ENCODE data around the gene ANAPC16.
A peak's percentile ranks its signal among the peaks of the same experiment; 100 is the strongest.

The ANAPC16 gene

DNA sequence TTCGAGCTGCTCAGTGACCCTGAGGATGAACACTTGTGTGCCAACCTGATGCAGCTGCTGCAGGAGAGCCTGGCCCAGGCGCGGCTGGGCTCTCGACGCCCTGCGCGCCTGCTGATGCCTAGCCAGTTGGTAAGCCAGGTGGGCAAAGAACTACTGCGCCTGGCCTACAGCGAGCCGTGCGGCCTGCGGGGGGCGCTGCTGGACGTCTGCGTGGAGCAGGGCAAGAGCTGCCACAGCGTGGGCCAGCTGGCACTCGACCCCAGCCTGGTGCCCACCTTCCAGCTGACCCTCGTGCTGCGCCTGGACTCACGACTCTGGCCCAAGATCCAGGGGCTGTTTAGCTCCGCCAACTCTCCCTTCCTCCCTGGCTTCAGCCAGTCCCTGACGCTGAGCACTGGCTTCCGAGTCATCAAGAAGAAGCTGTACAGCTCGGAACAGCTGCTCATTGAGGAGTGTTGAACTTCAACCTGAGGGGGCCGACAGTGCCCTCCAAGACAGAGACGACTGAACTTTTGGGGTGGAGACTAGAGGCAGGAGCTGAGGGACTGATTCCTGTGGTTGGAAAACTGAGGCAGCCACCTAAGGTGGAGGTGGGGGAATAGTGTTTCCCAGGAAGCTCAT is 59.0 kb downstream of the ANAPC16 start:
- H3K4me3 ChIP-seq (ENCODE audit: low read depth, low read length) = peak overlapping the region; percentile 87
- TF ChIP-seq, protein P1, sequence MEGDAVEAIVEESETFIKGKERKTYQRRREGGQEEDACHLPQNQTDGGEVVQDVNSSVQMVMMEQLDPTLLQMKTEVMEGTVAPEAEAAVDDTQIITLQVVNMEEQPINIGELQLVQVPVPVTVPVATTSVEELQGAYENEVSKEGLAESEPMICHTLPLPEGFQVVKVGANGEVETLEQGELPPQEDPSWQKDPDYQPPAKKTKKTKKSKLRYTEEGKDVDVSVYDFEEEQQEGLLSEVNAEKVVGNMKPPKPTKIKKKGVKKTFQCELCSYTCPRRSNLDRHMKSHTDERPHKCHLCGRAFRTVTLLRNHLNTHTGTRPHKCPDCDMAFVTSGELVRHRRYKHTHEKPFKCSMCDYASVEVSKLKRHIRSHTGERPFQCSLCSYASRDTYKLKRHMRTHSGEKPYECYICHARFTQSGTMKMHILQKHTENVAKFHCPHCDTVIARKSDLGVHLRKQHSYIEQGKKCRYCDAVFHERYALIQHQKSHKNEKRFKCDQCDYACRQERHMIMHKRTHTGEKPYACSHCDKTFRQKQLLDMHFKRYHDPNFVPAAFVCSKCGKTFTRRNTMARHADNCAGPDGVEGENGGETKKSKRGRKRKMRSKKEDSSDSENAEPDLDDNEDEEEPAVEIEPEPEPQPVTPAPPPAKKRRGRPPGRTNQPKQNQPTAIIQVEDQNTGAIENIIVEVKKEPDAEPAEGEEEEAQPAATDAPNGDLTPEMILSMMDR (IDR thresholded peaks at IDR 0.05; ENCODE audit: low read depth, low read length) = peak; percentile 60

DNA sequence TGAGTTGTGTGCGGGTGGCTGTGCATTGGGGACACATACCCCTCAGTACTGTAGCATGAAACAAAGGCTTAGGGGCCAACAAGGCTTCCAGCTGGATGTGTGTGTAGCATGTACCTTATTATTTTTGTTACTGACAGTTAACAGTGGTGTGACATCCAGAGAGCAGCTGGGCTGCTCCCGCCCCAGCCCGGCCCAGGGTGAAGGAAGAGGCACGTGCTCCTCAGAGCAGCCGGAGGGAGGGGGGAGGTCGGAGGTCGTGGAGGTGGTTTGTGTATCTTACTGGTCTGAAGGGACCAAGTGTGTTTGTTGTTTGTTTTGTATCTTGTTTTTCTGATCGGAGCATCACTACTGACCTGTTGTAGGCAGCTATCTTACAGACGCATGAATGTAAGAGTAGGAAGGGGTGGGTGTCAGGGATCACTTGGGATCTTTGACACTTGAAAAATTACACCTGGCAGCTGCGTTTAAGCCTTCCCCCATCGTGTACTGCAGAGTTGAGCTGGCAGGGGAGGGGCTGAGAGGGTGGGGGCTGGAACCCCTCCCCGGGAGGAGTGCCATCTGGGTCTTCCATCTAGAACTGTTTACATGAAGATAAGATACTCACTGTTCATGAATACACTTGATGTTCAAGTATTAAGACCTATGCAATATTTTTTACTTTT is 59.7 kb downstream of the ANAPC16 start:
- TF ChIP-seq, protein P1 (IDR thresholded peaks at IDR 0.05; ENCODE audit: low read depth, low read length) = no peak
- peak overlapping the region; percentile 87 for H3K4me3 ChIP-seq (ENCODE audit: low read depth, low read length)

DNA sequence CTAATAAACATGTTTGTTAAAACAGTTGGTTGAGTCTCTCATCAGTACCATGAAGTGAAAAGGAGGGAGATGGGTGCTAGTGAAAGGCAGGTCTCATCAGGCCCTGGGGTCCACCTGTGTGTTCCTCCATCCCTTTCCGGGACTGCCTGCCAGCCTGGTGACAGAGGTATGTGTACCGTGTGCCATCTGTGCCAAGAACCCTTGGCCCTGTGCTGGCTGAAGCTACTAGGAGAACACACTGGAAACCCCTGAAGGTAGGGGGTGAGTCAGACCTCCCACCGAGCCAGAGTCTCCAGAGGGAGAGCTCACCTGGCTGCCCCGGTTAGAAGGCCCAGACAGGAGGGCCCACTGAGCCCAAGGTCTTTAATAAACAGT is 60.2 kb downstream of the ANAPC16 start:
- H3K4me3 ChIP-seq (ENCODE audit: low read depth, low read length) = peak overlapping the region; percentile 87
- TF ChIP-seq, protein P1 (IDR thresholded peaks at IDR 0.05; ENCODE audit: low read depth, low read length) = no peak

DNA sequence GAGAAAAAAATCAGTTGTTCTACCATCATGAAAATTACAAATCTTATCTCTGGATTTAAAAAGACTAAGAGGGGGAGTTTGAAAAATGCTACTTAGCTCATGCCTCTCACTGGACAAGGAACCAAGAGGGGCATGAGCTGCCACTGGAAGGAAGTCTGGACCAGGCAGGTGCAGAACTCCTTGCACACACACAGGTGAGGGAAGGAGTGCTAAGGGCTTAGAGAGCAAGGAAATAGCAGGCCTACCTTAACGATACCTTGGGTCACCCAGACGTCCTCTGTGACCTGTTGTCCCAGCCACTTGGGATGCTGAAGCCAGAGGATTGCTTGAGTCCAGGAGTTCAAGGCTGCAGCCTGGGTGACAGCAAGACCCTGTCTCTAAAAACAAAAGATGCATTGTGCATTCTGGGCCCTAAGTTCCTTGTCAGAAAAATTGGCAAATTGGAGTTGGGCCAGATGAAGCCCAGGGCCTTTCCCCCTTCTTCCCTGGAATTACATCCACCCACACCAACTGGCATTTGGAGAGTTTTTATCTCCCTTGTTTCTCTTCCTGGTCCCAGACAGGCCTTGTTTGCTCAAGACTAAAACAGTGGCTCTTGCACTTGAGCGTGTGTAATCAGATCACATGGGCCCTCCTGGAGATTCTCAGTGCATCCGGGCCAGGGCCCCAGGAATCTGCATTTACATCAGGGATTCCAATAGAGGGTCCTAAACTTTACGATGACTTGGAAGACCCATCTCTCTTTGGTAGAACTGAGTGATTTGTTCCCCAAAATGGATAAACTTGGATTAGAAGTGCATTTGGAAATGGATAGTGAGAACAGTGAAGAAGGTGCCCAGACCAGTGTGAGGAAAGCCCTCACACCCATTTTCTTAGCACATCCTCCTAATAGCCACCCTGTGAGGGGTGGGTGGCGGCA is 60.9 kb downstream of the ANAPC16 start:
- H3K4me3 ChIP-seq (ENCODE audit: low read depth, low read length) = peak overlapping the region; percentile 87
- TF ChIP-seq, protein P1 (IDR thresholded peaks at IDR 0.05; ENCODE audit: low read depth, low read length) = no peak

DNA sequence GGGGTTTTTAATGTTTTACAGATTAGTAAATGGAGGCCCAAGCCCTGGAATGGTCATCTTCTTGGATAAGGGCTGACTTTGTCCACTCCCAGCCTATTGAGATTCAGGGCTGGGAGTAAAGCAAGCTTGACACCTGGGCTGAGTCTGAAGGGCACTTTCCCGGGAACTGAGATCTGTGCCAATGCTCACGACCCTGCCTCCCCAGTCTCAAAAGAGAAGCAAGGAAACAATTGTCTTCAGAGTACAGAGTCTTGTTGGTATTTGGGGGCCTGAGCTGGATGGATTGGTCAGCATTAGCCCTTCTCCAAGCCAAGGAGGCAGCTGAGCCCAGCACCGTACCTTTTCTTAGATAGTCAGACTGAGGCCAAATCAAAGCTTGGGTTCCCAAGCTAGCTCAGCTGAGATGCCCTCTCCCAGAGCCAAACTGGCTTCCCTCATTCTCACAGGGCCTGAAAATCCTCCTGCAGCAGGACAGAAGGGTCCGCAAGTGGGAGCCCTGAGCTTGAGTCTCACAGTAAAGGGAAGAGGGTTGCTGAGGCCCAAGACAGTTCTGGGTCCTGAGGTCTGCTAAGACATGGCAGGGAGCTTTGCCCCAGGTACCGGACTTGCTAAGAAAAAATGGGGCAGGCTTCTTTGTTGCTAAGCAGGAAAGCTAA is 61.7 kb downstream of the ANAPC16 start:
- TF ChIP-seq, protein P1 (IDR thresholded peaks at IDR 0.05; ENCODE audit: low read depth, low read length) = no peak
- no peak overlapping the region for H3K4me3 ChIP-seq (ENCODE audit: low read depth, low read length)

DNA sequence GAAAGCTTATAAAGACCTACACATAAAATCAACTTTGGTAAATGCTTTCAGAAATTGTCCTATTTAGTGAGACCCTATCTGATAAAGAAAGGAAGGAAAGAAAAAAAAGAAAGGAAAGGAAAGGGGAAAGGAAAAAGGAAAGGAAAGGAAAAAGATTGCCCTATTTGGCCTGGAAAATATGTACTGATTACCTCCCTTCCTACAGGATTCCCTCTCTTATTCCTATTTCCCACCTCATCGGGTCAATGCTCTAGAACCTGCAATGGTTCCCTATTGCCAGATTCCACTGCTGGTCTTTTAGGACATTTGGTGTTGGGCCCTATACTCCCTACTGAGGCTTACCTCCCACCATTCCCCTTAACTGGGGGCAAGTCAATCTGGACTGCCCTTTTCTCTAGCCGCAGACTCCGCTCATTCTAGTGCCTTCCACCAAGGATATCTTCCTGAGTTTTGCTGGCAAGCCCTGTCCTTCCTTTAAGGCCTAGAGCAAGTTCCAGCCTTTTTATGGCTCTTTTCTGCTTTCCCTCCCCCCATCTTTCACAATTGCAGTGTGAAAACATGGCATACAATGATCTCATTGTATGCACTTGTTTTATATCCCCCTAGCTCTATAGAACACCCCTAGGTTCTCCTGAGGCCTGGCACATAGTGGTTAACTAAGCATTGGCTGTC is 62.3 kb downstream of the ANAPC16 start:
- H3K4me3 ChIP-seq (ENCODE audit: low read depth, low read length) = no peak overlapping the region
- TF ChIP-seq, protein P1 (IDR thresholded peaks at IDR 0.05; ENCODE audit: low read depth, low read length) = no peak
